Activated CD8-positive, alpha-beta T cell treated with anti-CD3 and anti-CD28 coated beads for 36 hours (primary cell): ENCODE measurements around the gene ADAMTS17. TPM values are rescaled to one million over a fixed set of nuclear protein-coding genes. Genes with fewer than 3 reads are reported as not detected.

Experiments used
- ATAC-seq: fragments of 200-7000 bp; cut with Tn5 transposase; one replicate; pipeline ENCODE4 v1.10.0; 2021; ENCODE audit warnings: mild to moderate bottlenecking, moderate library complexity
- CTCF ChIA-PET: fragments of 350-600 bp; sonication (Branson Sonifier 250); formaldehyde crosslinking; loops from one replicate; lab custom pipeline; 2021; ENCODE audit warnings: antibody characterized with exemption; lab: Charles Lee
- POLR2A ChIA-PET: fragments of 350-600 bp; sonication (Branson Sonifier 250); formaldehyde crosslinking; loops from one replicate; lab custom pipeline; 2021; ENCODE audit warnings: antibody characterized with exemption; lab: Charles Lee
- DNase-seq: peaks from one replicate; pipeline ENCODE4 v3.0.0-alpha.2; 2020
- H3K27ac Mint-ChIP-seq: one replicate; pipeline ENCODE4 v1.8.0; 2021; ENCODE audit warnings: mild to moderate bottlenecking, mixed read lengths
- H3K27me3 Mint-ChIP-seq: one replicate; pipeline ENCODE4 v1.8.0; 2021; ENCODE audit warnings: mixed read lengths
- H3K36me3 Mint-ChIP-seq: one replicate; pipeline ENCODE4 v1.8.0; 2021; ENCODE audit warnings: low read depth, mixed read lengths
- H3K4me1 Mint-ChIP-seq: one replicate; pipeline ENCODE4 v1.8.0; 2021; ENCODE audit warnings: low read depth, mixed read lengths
- H3K4me3 Mint-ChIP-seq: one replicate; pipeline ENCODE4 v1.8.0; 2021; ENCODE audit warnings: mild to moderate bottlenecking, moderate library complexity, mixed read lengths
- H3K9me3 Mint-ChIP-seq: one replicate; pipeline ENCODE4 v1.8.0; 2021; ENCODE audit warnings: mixed read lengths
- CTCF ChIP-seq: fragments of 200-600 bp; IDR thresholded peaks from one replicate; pipeline ENCODE4 v1.8.0; 2022; ENCODE audit warnings: antibody characterized with exemption, mild to moderate bottlenecking
- intact Hi-C: fragments of 100-400 bp; cut with micrococcal nuclease; formaldehyde crosslinking; loops from one replicate; pipeline ENCODE4 v1.10.0; 2022
- total RNA-seq, 2 experiments: library from RNA; stranded (reverse); gene quantifications; one replicate each; pipeline ENCODE4 v1.2.3, GENCODE V29; 2021

The ADAMTS17 gene
- total RNA-seq, 2 experiments from 2014 or later = 0.60 to 1.5 TPM

- ChIA-PET CTCF (interaction anchor here (1.0 kb wide), 1 partner anchor 162 kb away, joined by 4 read pairs; no protein-coding TSS in a partner anchor), POLR2A (no interaction called here)
- H3K4me3 Mint-ChIP-seq = no peak overlapping the region
- TF ChIP-seq CTCF = no peak
- H3K36me3 Mint-ChIP-seq = peaks cover 2% of the 10 kb centered on the region
- intact Hi-C loops = no loop called here
- H3K4me1 Mint-ChIP-seq = peaks cover 16% of the 10 kb centered on the region
- ATAC-seq (no peak), DNase-seq (no peak)
- H3K27ac Mint-ChIP-seq = no peak overlapping the region
- H3K27me3 Mint-ChIP-seq = no peaks in the 10 kb centered on the region
- peaks cover 12% of the 10 kb centered on the region for H3K9me3 Mint-ChIP-seq
Observed at GRCh38 chr15:100174904-100175275, 166.9 kb downstream of the ADAMTS17 start.

- no peak for DNase-seq
- intact Hi-C loops = no loop called here
Observed at GRCh38 chr15:100174159-100174903, 167.4 kb downstream of the ADAMTS17 start.

DNA sequence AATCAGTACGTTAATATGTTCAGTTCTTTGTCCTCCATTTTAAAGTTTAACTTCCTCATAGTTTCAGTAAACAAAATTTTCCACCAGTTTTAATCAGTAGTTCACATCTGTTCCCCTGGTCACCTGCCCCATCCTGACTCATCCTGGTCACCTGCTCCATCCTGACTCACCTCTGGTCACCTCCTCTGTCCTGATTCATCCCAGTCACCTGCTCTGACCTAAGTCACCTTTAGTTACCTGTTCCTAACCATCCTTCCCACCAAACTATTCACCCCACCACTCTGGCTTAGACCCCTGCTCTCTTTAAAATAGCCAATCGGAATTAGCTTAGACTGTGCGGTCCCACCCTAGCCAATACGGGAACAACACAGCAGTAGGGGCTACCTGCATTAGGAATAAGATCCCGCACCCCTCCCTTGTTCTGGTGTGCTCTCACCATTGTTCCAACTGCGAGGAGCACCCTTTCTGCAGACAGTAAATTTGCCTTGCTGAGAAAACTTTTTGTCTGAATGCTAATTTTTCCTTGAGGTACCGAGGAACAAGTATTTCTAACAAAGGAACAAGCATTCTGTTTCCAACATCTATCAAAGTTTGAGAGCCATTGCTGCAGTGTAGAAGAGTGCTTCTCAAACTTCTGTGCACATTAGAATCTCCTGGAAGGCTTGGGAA is 169.3 kb downstream of the ADAMTS17 start:
- CTCF ChIA-PET = no interaction called here

More at GRCh38 chr15:100174159-100174903, 167.4 kb downstream of the ADAMTS17 start:
- Mint-ChIP-seq H3K27me3 (no peaks in the 10 kb centered on the region), H3K36me3 (peaks cover 2% of the 10 kb centered on the region), H3K4me1 (peaks cover 19% of the 10 kb centered on the region), H3K4me3 (no peak overlapping the region), H3K9me3 (peaks cover 12% of the 10 kb centered on the region), H3K27ac (no peak overlapping the region)
- CTCF ChIA-PET = interaction anchor here (1.0 kb wide), 1 partner anchor 163 kb away, joined by 4 read pairs; no protein-coding TSS in a partner anchor
- no peak for ATAC-seq
- POLR2A ChIA-PET = interaction anchor here (0.7 kb wide), 1 partner anchor 250 kb away, joined by 3 read pairs; no protein-coding TSS in a partner anchor
- no peak for TF ChIP-seq CTCF

GRCh38 chr15:100171411-100171810 is 170.4 kb downstream of the ADAMTS17 start:
- no peak for ATAC-seq
- Mint-ChIP-seq H3K9me3 (peaks cover 7% of the 10 kb centered on the region), H3K4me1 (peaks cover 21% of the 10 kb centered on the region), H3K4me3 (no peak overlapping the region), H3K36me3 (peaks cover 2% of the 10 kb centered on the region), H3K27me3 (peaks cover 3% of the 10 kb centered on the region), H3K27ac (no peak overlapping the region)
- TF ChIP-seq CTCF = no peak
- ChIA-PET CTCF (no interaction called here), POLR2A (no interaction called here)
- intact Hi-C loops = no loop called here
- DNase-seq = no peak

More for the DNA sequence above, 169.3 kb downstream of the ADAMTS17 start:
- Mint-ChIP-seq H3K4me3 (no peak overlapping the region), H3K36me3 (peaks cover 2% of the 10 kb centered on the region), H3K4me1 (peaks cover 21% of the 10 kb centered on the region), H3K9me3 (peaks cover 12% of the 10 kb centered on the region), H3K27ac (no peak overlapping the region), H3K27me3 (peaks cover 3% of the 10 kb centered on the region)
- no peak for DNase-seq
- intact Hi-C loops = no loop called here
- POLR2A ChIA-PET = no interaction called here
- ATAC-seq = no peak
- no peak for TF ChIP-seq CTCF
